ENCODE data around the gene SKAP1.
"Not testable (repeated sequence)": the region's sequence is repeated elsewhere in the genome, so short reads cannot be mapped to it uniquely, and the experiment has no call there.

SKAP1 gene

DNA sequence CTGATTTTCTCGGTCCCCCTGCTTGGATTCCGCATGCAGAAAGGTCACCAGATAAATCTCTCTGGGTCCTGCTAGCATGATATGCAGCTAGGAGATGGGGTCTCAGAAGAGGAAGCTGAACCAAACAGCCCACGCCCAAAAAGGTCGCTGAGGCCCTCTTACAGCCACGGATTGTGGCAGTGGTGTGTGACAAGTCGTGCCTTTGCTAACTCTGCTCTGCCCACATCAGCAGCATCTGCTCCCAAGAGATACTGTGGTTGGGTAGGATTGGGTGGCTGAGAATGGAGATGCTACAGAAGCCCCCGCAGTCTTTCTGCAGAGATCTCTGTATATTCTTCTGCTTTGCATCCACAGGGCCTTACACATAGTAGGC lies 15.2 kb upstream of the SKAP1 start:
- no peak for DNase-seq

DNA sequence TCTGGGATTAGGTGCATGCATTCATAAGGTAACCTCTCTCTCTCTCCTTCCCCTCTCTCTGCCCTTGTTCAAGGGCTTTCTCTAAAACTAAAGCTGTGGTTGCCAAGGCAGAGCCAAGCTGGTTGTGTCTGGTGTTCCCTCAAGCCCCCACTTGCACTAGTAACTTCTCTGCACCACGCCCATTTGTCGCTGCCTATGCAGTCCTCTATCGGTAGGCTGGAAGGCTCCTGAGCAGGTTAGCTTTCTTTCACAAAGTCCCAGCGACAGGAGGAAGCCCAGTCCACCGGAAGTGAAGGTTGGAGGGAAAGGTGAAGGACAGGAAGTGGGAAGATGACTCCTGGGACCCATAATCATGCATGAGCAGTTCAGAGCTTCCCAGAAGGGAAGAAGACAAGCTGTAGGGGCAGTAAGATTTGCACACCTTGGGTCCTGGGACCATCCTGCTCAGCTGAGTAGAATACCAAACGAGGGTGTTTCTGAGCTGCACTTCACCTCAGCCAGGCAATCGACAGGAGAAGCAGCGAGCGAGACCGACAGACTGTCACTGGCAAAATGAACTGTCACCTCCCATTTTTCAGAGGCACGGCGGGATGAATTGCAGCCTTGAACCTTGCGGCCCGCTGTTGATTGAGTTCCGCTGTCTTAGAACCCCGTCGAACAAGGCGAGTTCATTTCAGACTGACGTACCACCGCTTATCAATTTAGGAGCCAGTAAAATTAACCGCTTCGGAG lies 14.7 kb upstream of the SKAP1 start:
- DNase-seq: no peak

DNA sequence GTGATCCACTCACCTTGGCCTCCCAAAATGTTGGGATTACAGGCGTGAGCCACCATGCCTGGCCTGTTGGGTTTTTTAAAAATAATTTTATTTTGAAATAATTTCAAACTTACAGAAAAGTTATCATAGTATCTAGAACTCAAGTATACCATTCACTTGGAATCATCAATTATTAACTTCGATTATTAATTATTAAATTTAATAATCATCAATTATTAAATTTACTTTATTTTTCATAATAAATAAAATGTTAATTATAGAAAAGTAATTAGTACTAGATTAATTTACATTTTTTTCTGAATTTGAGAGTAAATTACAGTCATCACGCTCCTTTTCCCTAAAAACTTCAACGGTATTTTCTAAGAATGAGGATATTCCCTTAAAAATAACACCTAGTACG lies 13.7 kb upstream of the SKAP1 start:
- DNase-seq: no peak

DNA sequence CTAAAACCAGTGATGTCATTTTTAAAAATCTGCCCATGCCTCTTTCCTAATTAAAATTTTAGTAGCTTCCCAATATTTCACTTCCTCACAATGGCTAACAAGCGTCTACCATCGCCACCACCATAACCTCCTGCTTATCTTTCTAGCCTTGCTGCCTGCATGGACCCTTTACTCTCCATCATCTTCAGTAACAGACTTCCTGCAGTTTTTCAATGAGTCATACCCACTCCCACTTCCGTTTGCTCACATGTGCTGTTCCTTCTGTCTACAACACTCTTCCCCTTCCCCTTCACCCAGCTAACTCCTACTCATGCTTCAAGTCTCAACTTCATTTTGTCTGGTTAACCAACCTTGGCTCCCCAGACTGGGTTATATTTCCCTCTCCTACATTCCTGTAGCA lies 12.8 kb upstream of the SKAP1 start:
- no peak for DNase-seq

GRCh38 chr17:48441862-48442261 lies 11.8 kb upstream of the SKAP1 start:
- no peak for DNase-seq

DNA sequence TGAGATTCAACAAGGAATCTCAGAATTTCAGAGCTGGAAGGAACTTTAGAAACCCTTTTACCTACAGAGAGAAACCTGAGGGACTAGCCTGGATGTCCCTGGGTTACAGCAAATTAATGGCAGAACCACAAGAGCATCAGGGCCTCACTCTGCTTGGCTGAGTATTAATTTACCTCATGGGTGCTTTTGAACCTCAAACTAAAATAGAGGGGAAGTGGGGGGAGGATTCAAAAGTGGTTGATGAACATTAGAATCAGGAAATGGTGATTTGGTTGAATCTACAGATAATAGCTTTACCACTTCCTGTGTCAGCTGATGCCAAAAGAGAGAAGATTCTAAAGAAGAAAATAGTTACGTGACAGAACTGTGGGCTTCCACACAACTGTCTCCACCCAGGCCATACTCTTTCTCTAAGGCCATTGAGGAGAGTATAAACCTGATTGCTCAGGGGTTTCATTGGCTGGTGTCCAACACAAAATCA lies 11.3 kb upstream of the SKAP1 start:
- DNase-seq: no peak

- no peak for DNase-seq
Observed at GRCh38 chr17:48440669-48441068, 10.7 kb upstream of the SKAP1 start.

GRCh38 chr17:48439875-48440505 lies 10.0 kb upstream of the SKAP1 start:
- DNase-seq: no peak

DNA sequence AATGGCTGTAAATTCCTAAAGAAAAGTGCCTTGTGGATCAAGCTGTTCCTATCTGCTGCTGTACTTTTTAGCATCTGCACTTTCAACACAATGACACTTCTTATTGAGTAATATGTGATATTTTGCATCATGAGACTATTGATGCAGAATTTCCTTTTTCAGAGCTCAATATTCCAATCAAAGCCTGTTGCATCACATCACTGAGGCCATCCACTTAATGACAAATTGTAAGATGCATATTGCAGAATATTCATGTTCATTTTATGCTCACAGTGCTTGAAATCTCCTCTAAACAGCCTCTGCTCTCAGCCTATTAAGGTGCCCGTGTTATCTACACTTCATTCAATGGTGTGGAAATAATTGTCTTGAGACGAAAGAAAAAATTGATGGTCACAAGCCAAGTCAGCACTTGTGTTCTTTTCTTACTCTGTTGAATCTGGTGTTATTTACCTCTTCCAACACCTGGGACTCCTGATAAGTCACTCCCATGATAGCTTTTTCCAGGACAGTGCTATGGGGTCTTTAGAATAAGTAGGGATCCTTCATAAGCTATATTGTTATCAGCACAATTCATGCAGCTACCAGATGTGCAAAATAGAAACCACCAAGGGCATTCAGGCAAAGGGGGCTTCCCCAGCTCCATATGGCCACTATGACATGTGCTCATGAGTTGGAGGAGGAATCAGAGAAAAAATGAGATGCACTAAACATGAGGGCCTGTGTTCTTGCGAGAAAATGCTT lies 9.3 kb upstream of the SKAP1 start:
- no peak for DNase-seq

GRCh38 chr17:48438516-48439061 lies 8.6 kb upstream of the SKAP1 start:
- no peak for DNase-seq

DNA sequence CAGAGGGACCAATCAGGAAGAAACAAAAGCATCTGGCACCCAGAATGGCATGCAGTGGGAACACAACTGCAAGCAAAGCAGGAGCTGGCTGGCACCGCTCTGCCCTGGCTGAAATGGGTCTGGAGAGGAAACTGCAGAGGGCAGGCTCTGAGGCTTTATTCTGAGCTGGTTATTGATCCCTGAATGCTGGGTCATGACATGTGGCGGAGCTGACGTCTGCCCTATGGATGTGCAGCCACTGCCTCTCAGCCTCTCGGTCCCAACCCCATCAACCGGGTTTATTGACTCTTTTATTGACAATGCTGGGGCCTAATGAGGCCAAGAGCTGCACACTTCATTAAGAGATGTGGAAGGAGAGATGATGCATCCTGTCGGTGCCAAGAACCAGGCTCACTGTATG lies 3.9 kb upstream of the SKAP1 start:
- no peak for DNase-seq

DNA sequence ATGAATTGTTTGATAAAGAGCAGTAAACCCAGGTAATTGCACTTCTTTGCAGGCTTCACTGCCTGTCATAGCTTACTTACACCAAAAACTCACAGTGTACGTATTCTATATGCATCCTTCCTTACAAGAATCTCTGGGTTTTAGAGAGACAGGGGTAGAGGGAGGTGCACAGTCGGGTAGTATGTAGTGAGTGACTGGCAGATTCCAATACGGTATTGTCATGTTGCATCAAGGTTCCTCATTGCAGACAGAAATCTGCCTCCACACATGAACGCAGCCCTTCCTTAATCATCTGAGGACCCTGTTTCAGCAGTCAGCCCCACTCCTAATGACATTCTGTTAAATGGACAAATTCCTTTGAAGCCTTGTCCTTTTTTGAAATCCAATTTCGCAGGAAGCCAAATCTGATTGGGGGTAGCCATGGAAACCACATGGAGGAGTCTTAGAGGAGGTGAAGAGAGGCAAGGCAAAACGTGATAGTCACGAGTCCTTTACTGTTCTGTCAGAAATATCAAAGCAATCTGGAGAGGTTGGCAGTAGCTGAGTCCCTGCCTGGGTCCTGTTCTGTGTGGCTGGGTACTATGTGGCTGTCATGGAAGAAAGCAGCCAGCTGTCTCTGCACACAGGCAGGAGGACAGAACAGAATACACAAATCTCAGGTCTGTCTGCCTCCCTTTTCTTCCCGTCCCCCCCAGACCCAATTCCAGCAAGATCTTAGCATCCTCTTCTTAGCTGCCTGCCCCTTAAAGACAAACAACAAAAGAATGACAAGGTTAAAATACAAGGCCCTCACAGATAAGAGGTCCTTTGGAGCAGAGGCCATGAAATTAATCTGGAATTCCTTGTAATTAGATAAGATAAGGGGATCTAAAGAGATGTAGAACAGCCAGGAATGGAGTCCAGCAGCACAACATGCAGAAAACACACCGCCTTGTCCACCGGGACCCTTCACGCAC lies 3.1 kb upstream of the SKAP1 start:
- DNase-seq: no peak

DNA sequence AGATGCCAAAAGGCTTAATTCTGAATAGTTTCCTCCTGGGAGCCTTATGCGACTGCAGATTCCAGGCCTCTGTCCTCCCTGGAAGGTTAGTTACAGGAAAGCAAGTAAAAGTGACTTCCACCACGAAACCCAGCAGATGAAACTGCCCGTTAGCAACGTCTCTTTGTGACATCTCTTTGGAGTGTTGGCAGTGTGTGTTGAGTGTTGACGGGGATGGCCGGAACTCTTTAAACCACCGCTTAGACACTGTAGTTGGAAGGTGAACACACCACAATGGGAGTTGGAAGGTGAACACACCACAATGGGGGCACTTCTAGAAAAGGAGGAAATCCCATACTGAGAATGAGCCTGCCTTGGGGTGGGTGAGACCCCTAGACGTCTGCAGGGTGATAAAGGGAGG lies 858 bp downstream of the SKAP1 start:
- DNase-seq: peak; percentile 74

DNA sequence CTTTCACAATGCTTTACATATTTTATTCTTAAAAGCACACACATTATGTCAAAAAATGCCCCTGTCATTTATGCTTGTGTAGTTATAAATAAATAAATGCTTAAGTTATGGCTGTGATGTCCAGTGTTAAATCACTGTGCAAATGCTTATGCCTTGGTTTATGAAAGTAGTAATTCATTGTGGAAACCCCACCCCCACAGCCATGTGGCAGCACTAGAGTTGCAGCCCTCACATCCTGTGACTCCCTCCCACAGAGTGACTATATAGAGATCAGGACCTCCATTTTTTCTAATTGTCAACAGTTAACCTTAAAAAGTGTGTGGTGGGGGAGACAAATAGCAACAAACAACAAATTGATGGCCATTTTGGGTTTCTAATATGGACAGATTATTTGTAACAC lies 2.4 kb downstream of the SKAP1 start:
- peak; percentile 68 for DNase-seq

- no peak for DNase-seq
Observed at GRCh38 chr17:48426761-48427500, 3.1 kb downstream of the SKAP1 start.

- no peak for DNase-seq
Observed at GRCh38 chr17:48426019-48426665, 3.9 kb downstream of the SKAP1 start.

- DNase-seq: not testable (repeated sequence)
Observed at GRCh38 chr17:48422060-48422459, 8.0 kb downstream of the SKAP1 start.

DNA sequence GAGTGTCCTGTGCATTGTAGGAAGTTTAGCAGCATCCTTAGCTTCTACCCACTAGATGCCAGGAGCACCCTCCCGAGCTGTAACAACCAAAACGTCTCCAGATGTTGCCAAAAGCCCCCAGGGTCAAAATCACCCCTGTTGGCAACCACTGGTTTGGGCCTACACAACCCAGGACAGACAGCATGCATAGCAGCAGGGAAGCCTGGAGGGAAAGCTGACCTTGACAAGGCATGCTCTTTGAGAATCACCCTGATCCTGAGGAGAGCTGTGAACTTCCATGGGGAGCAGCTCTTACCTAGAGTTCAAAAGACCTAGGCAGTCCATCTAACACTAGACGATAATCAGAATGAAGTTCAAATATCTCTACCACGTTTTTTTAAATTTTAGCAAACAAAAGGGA lies 9.2 kb downstream of the SKAP1 start:
- DNase-seq: no peak

DNA sequence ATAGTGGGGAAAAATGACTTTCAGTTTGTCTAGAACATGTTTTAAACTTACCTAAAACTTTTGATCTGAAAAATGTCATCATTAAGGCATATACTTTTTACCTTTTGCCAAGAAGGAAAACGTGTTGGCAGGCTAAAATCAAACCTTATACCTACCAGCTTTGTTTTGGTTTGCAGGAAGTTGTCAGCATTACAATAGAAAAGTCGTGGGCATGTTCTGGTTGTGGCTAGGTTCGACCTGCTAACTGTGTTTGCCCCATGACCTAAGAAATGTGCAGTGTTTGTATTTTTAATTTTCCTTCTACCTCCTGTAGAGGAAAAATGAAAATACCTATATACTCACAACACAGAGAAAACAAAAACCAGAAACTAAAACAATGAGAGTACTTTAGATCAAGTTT lies 13.0 kb downstream of the SKAP1 start:
- DNase-seq: no peak

DNA sequence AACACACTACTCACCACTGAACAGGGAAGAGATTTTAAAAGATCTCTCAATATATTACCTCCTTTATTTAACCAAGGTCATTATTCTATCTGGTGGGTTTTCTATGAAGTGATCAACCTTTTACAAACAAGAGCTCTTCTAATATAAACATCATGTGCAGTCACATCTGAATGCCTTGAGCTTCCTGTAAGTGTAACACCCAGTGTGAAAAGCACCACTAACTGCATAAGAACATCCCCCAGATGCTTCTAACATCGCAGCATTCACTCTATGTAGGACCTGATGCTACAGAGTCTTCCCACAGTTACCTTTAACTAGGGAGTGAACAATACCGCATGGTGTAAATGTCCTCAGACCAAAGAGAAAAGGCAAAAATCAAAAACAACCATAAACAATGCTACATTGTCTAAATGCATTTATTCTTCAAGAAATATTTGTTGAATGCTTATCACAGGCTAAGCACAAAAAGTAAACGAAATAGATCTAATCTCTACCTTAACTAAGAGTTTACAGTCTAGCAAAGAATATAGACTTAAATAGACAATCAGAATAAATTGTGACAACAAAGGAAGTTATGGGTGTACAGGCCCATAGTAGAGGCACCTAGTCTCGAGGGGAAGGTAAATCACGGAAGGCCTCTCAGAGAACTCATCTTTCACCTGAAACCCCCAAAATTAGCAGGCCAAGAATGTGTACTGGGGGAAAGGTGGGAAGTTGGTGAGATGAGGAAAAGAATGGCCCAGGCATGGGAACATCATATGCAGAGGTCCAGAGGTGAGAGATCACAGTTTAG lies 16.2 kb downstream of the SKAP1 start:
- no peak for DNase-seq
